ENCODE results near the gene ANKRD44.
A peak's percentile ranks its signal among the peaks of the same experiment; 100 is the strongest.

ANKRD44 gene

GRCh38 chr2:197304556-197305011 is 6.0 kb downstream of the ANKRD44 start:
- Histone ChIP-seq H3K27me3 (ENCODE audit: insufficient read depth, poor library complexity, severe bottlenecking) (no peaks in the 10 kb centered on the region), H3K36me3 (ENCODE audit: low read depth) (no peaks in the 10 kb centered on the region), H3K27ac (ENCODE audit: poor library complexity, severe bottlenecking) (no peak overlapping the region), H3K4me1 (ENCODE audit: insufficient read depth, poor library complexity, severe bottlenecking) (no peaks in the 10 kb centered on the region), H3K4me3 (ENCODE audit: severe bottlenecking) (no peak overlapping the region), H3K9me3 (ENCODE audit: severe bottlenecking) (no peaks in the 10 kb centered on the region)
- TF ChIP-seq CTCF (IDR thresholded peaks at IDR 0.05; ENCODE audit: poor library complexity, severe bottlenecking) = no peak
- DNase-seq (ENCODE audit: low spot score) (no peak), ATAC-seq (ENCODE audit: low read depth) (no peak)

- Histone ChIP-seq H3K27me3 (ENCODE audit: insufficient read depth, poor library complexity, severe bottlenecking) (no peaks in the 10 kb centered on the region), H3K4me3 (ENCODE audit: severe bottlenecking) (no peak overlapping the region), H3K27ac (ENCODE audit: poor library complexity, severe bottlenecking) (no peak overlapping the region), H3K9me3 (ENCODE audit: severe bottlenecking) (no peaks in the 10 kb centered on the region), H3K36me3 (ENCODE audit: low read depth) (no peaks in the 10 kb centered on the region), H3K4me1 (ENCODE audit: insufficient read depth, poor library complexity, severe bottlenecking) (no peaks in the 10 kb centered on the region)
- no peak for TF ChIP-seq CTCF (IDR thresholded peaks at IDR 0.05; ENCODE audit: poor library complexity, severe bottlenecking)
- peak; percentile 58; the same call in 2 of the 3 replicates for ATAC-seq (ENCODE audit: low read depth)
- DNase-seq (ENCODE audit: low spot score) = no peak
Observed at GRCh38 chr2:197300139-197300538, 10.4 kb downstream of the ANKRD44 start.

GRCh38 chr2:197298609-197299008 is 12.0 kb downstream of the ANKRD44 start:
- no peak overlapping the region for H3K27ac ChIP-seq (ENCODE audit: poor library complexity, severe bottlenecking)
- H3K27me3 ChIP-seq (ENCODE audit: insufficient read depth, poor library complexity, severe bottlenecking) = no peaks in the 10 kb centered on the region
- ATAC-seq (ENCODE audit: low read depth) (no peak), DNase-seq (ENCODE audit: low spot score) (no peak)
- H3K9me3 ChIP-seq (ENCODE audit: severe bottlenecking) = no peaks in the 10 kb centered on the region
- no peaks in the 10 kb centered on the region for H3K36me3 ChIP-seq (ENCODE audit: low read depth)
- no peak overlapping the region for H3K4me3 ChIP-seq (ENCODE audit: severe bottlenecking)
- H3K4me1 ChIP-seq (ENCODE audit: insufficient read depth, poor library complexity, severe bottlenecking) = no peaks in the 10 kb centered on the region
- no peak for TF ChIP-seq CTCF (IDR thresholded peaks at IDR 0.05; ENCODE audit: poor library complexity, severe bottlenecking)

GRCh38 chr2:197297772-197298318 is 12.7 kb downstream of the ANKRD44 start:
- no peaks in the 10 kb centered on the region for H3K36me3 ChIP-seq (ENCODE audit: low read depth)
- no peak for DNase-seq (ENCODE audit: low spot score)
- H3K27me3 ChIP-seq (ENCODE audit: insufficient read depth, poor library complexity, severe bottlenecking) = no peaks in the 10 kb centered on the region
- H3K4me1 ChIP-seq (ENCODE audit: insufficient read depth, poor library complexity, severe bottlenecking) = no peaks in the 10 kb centered on the region
- no peaks in the 10 kb centered on the region for H3K9me3 ChIP-seq (ENCODE audit: severe bottlenecking)
- TF ChIP-seq CTCF (IDR thresholded peaks at IDR 0.05; ENCODE audit: poor library complexity, severe bottlenecking) = no peak
- no peak overlapping the region for H3K27ac ChIP-seq (ENCODE audit: poor library complexity, severe bottlenecking)
- no peak overlapping the region for H3K4me3 ChIP-seq (ENCODE audit: severe bottlenecking)
- ATAC-seq (ENCODE audit: low read depth) = no peak

- no peak overlapping the region for H3K27ac ChIP-seq (ENCODE audit: poor library complexity, severe bottlenecking)
- DNase-seq (ENCODE audit: low spot score) (no peak), ATAC-seq (ENCODE audit: low read depth) (no peak)
- no peaks in the 10 kb centered on the region for H3K27me3 ChIP-seq (ENCODE audit: insufficient read depth, poor library complexity, severe bottlenecking)
- no peaks in the 10 kb centered on the region for H3K4me1 ChIP-seq (ENCODE audit: insufficient read depth, poor library complexity, severe bottlenecking)
- H3K9me3 ChIP-seq (ENCODE audit: severe bottlenecking) = no peaks in the 10 kb centered on the region
- H3K4me3 ChIP-seq (ENCODE audit: severe bottlenecking) = no peak overlapping the region
- no peak for TF ChIP-seq CTCF (IDR thresholded peaks at IDR 0.05; ENCODE audit: poor library complexity, severe bottlenecking)
- no peaks in the 10 kb centered on the region for H3K36me3 ChIP-seq (ENCODE audit: low read depth)
Observed at GRCh38 chr2:197297266-197297665, 13.3 kb downstream of the ANKRD44 start.
